HepG2 (cell line): ENCODE measurements around the gene PRKCZ. TPM values are rescaled to one million over a fixed set of nuclear protein-coding genes. Genes with fewer than 3 reads are reported as not detected.

Source experiments
- ATF7-NPFF ChIP-seq: sonication (generic); formaldehyde crosslinking; IDR thresholded peaks from 2 replicates; pipeline ENCODE4 v1.8.1; 2023; ENCODE audit warnings: mild to moderate bottlenecking, low read depth, missing genetic modification reagents, moderate library complexity
- BRCA1 ChIP-seq: sonication (generic); formaldehyde crosslinking; IDR thresholded peaks from 2 replicates; pipeline ENCODE4 v1.4.0; 2020; ENCODE audit warnings: missing genetic modification reagents
- EED ChIP-seq: sonication (generic); formaldehyde crosslinking; IDR thresholded peaks from 2 replicates; pipeline ENCODE4 v1.5.0; 2020; ENCODE audit warnings: mild to moderate bottlenecking, missing genetic modification reagents
- GZF1 ChIP-seq: sonication (generic); formaldehyde crosslinking; IDR thresholded peaks from 2 replicates; pipeline ENCODE4 v1.5.1; 2020; ENCODE audit warnings: mild to moderate bottlenecking, missing genetic modification reagents
- HOXD1 ChIP-seq: sonication (generic); formaldehyde crosslinking; IDR thresholded peaks from 2 replicates; pipeline ENCODE4 v1.5.0; 2020; ENCODE audit warnings: missing genetic modification reagents
- JDP2 ChIP-seq: sonication (generic); formaldehyde crosslinking; IDR thresholded peaks from 2 replicates; pipeline ENCODE4 v1.8.1; 2022; ENCODE audit warnings: missing genetic modification reagents, borderline replicate concordance
- NFE2L2 ChIP-seq: fragments of 150-350 bp; IDR thresholded peaks from 2 replicates; pipeline ENCODE4 v1.6.1; 2014; ENCODE audit warnings: low read length
- PAF1 ChIP-seq: IDR thresholded peaks from 2 replicates; pipeline ENCODE4 v1.6.1; 2016; ENCODE audit warnings: missing genetic modification reagents, missing compliant biosample characterization
- PTBP1 ChIP-seq: fragments of 200-400 bp; formaldehyde crosslinking; IDR thresholded peaks from 2 replicates; pipeline ENCODE4 v1.6.1; 2018; ENCODE audit warnings: low read length, low read depth; ENCODE audit not compliant: poor library complexity, severe bottlenecking
- RNF2 ChIP-seq: fragments of 450-650 bp; conservative IDR thresholded peaks from 2 replicates; pipeline ENCODE4 v1.6.1; 2016; ENCODE audit warnings: low read depth
- SIX1 ChIP-seq: sonication (generic); formaldehyde crosslinking; IDR thresholded peaks from 2 replicates; pipeline ENCODE4 v1.4.0; 2020; ENCODE audit warnings: missing genetic modification reagents, borderline replicate concordance
- SMAD9 ChIP-seq: sonication (generic); formaldehyde crosslinking; IDR thresholded peaks from 2 replicates; pipeline ENCODE4 v1.5.1; 2020; ENCODE audit warnings: mild to moderate bottlenecking, missing genetic modification reagents
- SNAI1 ChIP-seq: sonication (generic); formaldehyde crosslinking; IDR thresholded peaks from 2 replicates; pipeline ENCODE4 v1.5.0; 2020; ENCODE audit warnings: mild to moderate bottlenecking, missing genetic modification reagents, borderline replicate concordance
- WIZ ChIP-seq: sonication (generic); formaldehyde crosslinking; IDR thresholded peaks from 2 replicates; pipeline ENCODE4 v1.5.1; 2020; ENCODE audit warnings: mild to moderate bottlenecking, missing genetic modification reagents
- ZNF263 ChIP-seq: sonication (generic); formaldehyde crosslinking; IDR thresholded peaks from 2 replicates; pipeline ENCODE4 v1.4.0; 2020; ENCODE audit warnings: missing genetic modification reagents
- ZNF367 ChIP-seq: sonication (generic); formaldehyde crosslinking; IDR thresholded peaks from 2 replicates; pipeline ENCODE4 v1.4.0; 2020; ENCODE audit warnings: missing genetic modification reagents, borderline replicate concordance
- ZNF543 ChIP-seq: sonication (generic); formaldehyde crosslinking; IDR thresholded peaks from 2 replicates; pipeline ENCODE4 v1.4.0; 2020; ENCODE audit warnings: mild to moderate bottlenecking, missing genetic modification reagents
- ZNF670 ChIP-seq: sonication (generic); formaldehyde crosslinking; IDR thresholded peaks from 2 replicates; pipeline ENCODE4 v1.8.0; 2022; ENCODE audit warnings: mild to moderate bottlenecking, missing genetic modification reagents, borderline replicate concordance
- ZNF761 ChIP-seq: sonication (generic); formaldehyde crosslinking; conservative IDR thresholded peaks from 2 replicates; pipeline ENCODE4 v1.4.0; 2020; ENCODE audit warnings: mild to moderate bottlenecking, missing genetic modification reagents
- polyA plus RNA-seq, 8 experiments: library from polyadenylated mRNA; depleted of rRNA in 3 of 8; stranded (reverse) in 7 of 8; unstranded in 1 of 8; fragments of >200 nt; fragmentation: Illumina TruSeq in 4 of 8; extraction: Trizol in 4 of 8; gene quantifications; 2 replicates each; pipeline versions ENCODE4 v1.2.1 to v1.2.3, GENCODE V29; 2011 to 2016; ENCODE audit warnings: low read depth in 4 of 8, missing spikeins in 1 of 8, mixed read lengths in 1 of 8; ENCODE audit not compliant: insufficient read depth in 1 of 8
- total RNA-seq, 5 experiments: library from RNA; depleted of rRNA; stranded (reverse); fragments of >200 nt; fragmentation: Illumina TruSeq; extraction: Trizol; gene quantifications; 2 replicates each; pipeline ENCODE4 v1.2.3, GENCODE V29; 2016; ENCODE audit warnings: low read depth in 1 of 5
- TF ChIP-seq, protein P1 (sequence below): sonication (generic); formaldehyde crosslinking; IDR thresholded peaks from 2 replicates; pipeline ENCODE4 v1.8.1; 2022; ENCODE audit warnings: low read depth, mild to moderate bottlenecking, missing genetic modification reagents
- TF ChIP-seq, protein P2 (sequence below): sonication (generic); formaldehyde crosslinking; IDR thresholded peaks from 2 replicates; pipeline ENCODE4 v1.8.0; 2023; ENCODE audit warnings: mild to moderate bottlenecking, missing genetic modification reagents
- TF ChIP-seq, protein P3 (sequence below): sonication (generic); formaldehyde crosslinking; IDR thresholded peaks from 2 replicates; pipeline ENCODE4 v1.5.0; 2020; ENCODE audit warnings: mild to moderate bottlenecking, missing genetic modification reagents
- TF ChIP-seq, protein P4 (sequence below): sonication (generic); formaldehyde crosslinking; IDR thresholded peaks from 2 replicates; pipeline ENCODE4 v1.5.0; 2020; ENCODE audit warnings: missing genetic modification reagents, mild to moderate bottlenecking, borderline replicate concordance

PRKCZ gene
- total and polyA plus RNA-seq, 2 of the 13 experiments (the other 11 are each of a cell fraction or from before 2014, with no cell fraction given) = 34.7 to 85.2 TPM

DNA sequence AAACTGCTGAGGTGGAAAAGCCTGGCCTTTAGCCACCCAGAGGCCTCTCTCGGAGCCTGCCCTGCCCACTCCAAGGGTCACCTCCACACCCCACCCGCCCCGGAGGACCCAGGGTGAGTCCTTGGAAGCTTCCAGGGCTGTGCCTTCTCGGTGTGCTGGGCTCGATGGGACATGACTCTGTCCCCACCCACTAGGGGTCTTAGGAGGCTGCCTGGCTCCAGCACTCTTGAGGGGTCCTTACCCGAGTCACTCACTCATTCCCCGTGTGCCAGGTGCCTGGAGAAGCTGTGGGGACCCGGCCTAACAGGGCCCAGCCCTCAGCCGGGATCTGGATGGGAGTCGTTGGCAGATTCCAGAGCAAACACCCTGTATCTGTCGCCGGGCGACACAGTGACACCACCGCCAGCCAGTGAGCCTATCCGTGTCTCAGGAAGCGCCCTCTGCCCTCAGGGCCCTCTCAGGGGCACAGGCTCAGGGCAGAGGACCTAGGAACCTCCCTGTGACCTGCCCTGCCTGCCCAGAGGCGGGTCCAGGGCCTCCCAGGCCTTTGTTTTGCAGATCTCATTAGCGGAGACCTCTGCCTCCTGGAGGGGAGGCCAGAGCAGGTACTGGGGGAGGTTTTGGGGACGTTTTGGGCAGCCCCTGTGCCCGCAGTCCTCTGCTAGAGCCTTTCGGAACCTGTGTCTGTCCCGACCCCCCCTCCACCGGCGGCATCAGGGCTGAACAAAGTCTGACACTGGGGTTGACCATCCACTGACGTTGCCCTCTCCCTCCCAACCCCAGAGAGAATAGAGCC, 3.1 kb upstream of the PRKCZ start (continued):
- TF ChIP-seq, protein P1, sequence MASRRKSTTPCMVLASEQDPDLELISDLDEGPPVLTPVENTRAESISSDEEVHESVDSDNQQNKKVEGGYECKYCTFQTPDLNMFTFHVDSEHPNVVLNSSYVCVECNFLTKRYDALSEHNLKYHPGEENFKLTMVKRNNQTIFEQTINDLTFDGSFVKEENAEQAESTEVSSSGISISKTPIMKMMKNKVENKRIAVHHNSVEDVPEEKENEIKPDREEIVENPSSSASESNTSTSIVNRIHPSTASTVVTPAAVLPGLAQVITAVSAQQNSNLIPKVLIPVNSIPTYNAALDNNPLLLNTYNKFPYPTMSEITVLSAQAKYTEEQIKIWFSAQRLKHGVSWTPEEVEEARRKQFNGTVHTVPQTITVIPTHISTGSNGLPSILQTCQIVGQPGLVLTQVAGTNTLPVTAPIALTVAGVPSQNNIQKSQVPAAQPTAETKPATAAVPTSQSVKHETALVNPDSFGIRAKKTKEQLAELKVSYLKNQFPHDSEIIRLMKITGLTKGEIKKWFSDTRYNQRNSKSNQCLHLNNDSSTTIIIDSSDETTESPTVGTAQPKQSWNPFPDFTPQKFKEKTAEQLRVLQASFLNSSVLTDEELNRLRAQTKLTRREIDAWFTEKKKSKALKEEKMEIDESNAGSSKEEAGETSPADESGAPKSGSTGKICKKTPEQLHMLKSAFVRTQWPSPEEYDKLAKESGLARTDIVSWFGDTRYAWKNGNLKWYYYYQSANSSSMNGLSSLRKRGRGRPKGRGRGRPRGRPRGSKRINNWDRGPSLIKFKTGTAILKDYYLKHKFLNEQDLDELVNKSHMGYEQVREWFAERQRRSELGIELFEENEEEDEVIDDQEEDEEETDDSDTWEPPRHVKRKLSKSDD (CRISPR knock-in tag) = no peak
- TF ChIP-seq PTBP1 (no peak), GZF1 (CRISPR knock-in tag) (no peak), ZNF367 (no peak), ZNF543 (CRISPR knock-in tag) (0 out of 2 replicates have a peak, but pooled peaks have one; percentile 50), JDP2 (no peak), SNAI1 (CRISPR knock-in tag) (no peak), HOXD1 (CRISPR knock-in tag) (no peak), RNF2 (no peak), ATF7-NPFF (CRISPR knock-in tag) (no peak), SMAD9 (no peak), ZNF761 (no peak), NFE2L2 (no peak), BRCA1 (CRISPR knock-in tag) (no peak), ZNF670 (no peak), WIZ (CRISPR knock-in tag) (no peak), EED (CRISPR knock-in tag) (no peak), PAF1 (no peak), ZNF263 (CRISPR knock-in tag) (no peak), SIX1 (CRISPR knock-in tag) (0 out of 2 replicates have a peak, but pooled peaks have one; percentile 21)
- TF ChIP-seq, protein P2, sequence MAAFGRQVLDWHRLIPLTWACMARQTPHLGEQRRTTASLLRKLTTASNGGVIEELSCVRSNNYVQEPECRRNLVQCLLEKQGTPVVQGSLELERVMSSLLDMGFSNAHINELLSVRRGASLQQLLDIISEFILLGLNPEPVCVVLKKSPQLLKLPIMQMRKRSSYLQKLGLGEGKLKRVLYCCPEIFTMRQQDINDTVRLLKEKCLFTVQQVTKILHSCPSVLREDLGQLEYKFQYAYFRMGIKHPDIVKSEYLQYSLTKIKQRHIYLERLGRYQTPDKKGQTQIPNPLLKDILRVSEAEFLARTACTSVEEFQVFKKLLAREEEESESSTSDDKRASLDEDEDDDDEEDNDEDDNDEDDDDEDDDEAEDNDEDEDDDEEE (CRISPR knock-in tag) = no peak
- TF ChIP-seq, protein P3, sequence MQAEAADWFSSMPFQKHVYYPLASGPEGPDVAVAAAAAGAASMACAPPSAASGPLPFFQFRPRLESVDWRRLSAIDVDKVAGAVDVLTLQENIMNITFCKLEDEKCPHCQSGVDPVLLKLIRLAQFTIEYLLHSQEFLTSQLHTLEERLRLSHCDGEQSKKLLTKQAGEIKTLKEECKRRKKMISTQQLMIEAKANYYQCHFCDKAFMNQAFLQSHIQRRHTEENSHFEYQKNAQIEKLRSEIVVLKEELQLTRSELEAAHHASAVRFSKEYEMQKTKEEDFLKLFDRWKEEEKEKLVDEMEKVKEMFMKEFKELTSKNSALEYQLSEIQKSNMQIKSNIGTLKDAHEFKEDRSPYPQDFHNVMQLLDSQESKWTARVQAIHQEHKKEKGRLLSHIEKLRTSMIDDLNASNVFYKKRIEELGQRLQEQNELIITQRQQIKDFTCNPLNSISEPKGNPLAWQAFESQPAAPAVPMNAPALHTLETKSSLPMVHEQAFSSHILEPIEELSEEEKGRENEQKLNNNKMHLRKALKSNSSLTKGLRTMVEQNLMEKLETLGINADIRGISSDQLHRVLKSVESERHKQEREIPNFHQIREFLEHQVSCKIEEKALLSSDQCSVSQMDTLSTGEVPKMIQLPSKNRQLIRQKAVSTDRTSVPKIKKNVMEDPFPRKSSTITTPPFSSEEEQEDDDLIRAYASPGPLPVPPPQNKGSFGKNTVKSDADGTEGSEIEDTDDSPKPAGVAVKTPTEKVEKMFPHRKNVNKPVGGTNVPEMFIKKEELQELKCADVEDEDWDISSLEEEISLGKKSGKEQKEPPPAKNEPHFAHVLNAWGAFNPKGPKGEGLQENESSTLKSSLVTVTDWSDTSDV (CRISPR knock-in tag) = no peak
- TF ChIP-seq, protein P4, sequence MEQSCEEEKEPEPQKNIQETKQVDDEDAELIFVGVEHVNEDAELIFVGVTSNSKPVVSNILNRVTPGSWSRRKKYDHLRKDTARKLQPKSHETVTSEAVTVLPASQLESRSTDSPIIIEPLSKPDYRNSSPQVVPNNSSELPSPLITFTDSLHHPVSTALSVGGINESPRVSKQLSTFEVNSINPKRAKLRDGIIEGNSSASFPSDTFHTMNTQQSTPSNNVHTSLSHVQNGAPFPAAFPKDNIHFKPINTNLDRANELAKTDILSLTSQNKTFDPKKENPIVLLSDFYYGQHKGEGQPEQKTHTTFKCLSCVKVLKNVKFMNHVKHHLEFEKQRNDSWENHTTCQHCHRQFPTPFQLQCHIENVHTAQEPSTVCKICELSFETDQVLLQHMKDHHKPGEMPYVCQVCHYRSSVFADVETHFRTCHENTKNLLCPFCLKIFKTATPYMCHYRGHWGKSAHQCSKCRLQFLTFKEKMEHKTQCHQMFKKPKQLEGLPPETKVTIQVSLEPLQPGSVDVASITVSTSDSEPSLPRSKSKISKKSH (CRISPR knock-in tag) = no peak
